HCT116 (cell line): ENCODE data around the gene MARS1.

Source experiments
- CTCF ChIP-seq, 3 experiments: fragments of 200-600 bp in 1 of 3; sonication (generic) in 1 of 3; IDR thresholded peaks in 2 of 3; conservative IDR thresholded peaks in 1 of 3; 2 replicates each; pipeline ENCODE4 v1.5.1; 2012 to 2017; ENCODE audit warnings: low read depth in 2 of 3, low read length in 2 of 3, antibody characterized with exemption in 1 of 3, borderline replicate concordance in 1 of 3, control low read depth in 1 of 3, mild to moderate bottlenecking in 1 of 3, mixed read lengths in 1 of 3, mixed run types in 1 of 3, moderate library complexity in 1 of 3; ENCODE audit not compliant: insufficient read depth in 1 of 3
- EGR1 ChIP-seq: IDR thresholded peaks from 2 replicates; pipeline ENCODE4 v1.6.1; 2012; ENCODE audit warnings: low read depth
- EZH2 ChIP-seq: fragments of 200-600 bp; sonication (generic); IDR thresholded peaks from 2 replicates; pipeline ENCODE4 v1.6.1; 2017; ENCODE audit warnings: antibody characterized with exemption, mixed run types
- JUND ChIP-seq: IDR thresholded peaks from 2 replicates; pipeline ENCODE4 v1.6.1; 2012
- MAX ChIP-seq: IDR thresholded peaks from 2 replicates; pipeline ENCODE4 v1.6.1; 2012
- POLR2AphosphoS5 ChIP-seq: IDR thresholded peaks from 2 replicates; pipeline ENCODE4 v1.6.1; 2011; ENCODE audit warnings: mild to moderate bottlenecking, low read depth, low read length, moderate library complexity
- RAD21 ChIP-seq: IDR thresholded peaks from 2 replicates; pipeline ENCODE4 v1.6.1; 2012; ENCODE audit warnings: low read depth, mild to moderate bottlenecking
- REST ChIP-seq: IDR thresholded peaks from 2 replicates; pipeline ENCODE4 v1.6.1; 2012; ENCODE audit warnings: low read depth
- YY1 ChIP-seq: IDR thresholded peaks from 2 replicates; pipeline ENCODE4 v1.6.1; 2011; ENCODE audit warnings: low read length, low read depth, moderate library complexity, mild to moderate bottlenecking; ENCODE audit not compliant: insufficient replicate concordance; ENCODE audit errors: extremely low read depth
- ZBTB33 ChIP-seq: IDR thresholded peaks from 2 replicates; pipeline ENCODE4 v1.6.1; 2011; ENCODE audit warnings: mild to moderate bottlenecking, low read length, moderate library complexity; ENCODE audit not compliant: insufficient replicate concordance; ENCODE audit errors: extremely low read depth
- ZNF274 ChIP-seq: fragments of 200-500 bp; sonication (Bioruptor generic); IDR thresholded peaks from 2 replicates; pipeline ENCODE4 v1.6.1; 2014; ENCODE audit warnings: mild to moderate bottlenecking, low read depth, low read length, inconsistent platforms

GRCh38 chr12:57455374-57456144 lies 32.3 kb upstream of the MARS1 start:
- TF ChIP-seq CTCF (IDR thresholded peaks at IDR 0.05 in 2 of 3, conservative IDR thresholded peaks at IDR 0.05 in 1 of 3; ENCODE audit: borderline replicate concordance in 1 of 3, insufficient read depth in 1 of 3, low read depth in 2 of 3, low read length in 2 of 3) (no peak), MAX (no peak), YY1 (no peak), JUND (no peak), EGR1 (no peak), EZH2 (no peak), REST (no peak), RAD21 (no peak), POLR2AphosphoS5 (no peak), ZNF274 (no peak), ZBTB33 (no peak)
